ENCODE results near the gene PTPRG.

PTPRG gene

GRCh38 chr3:61649381-61650170 lies 88.2 kb downstream of the PTPRG start:
- Histone ChIP-seq H3K4me3 (ENCODE audit: low read depth, low read length) (no peak overlapping the region), H3K4me1 (ENCODE audit: control insufficient read depth, insufficient read depth, low read length) (no peaks in the 10 kb centered on the region), H3K27me3 (ENCODE audit: control insufficient read depth, insufficient read depth, low read length) (no peaks in the 10 kb centered on the region), H3K9me3 (ENCODE audit: control insufficient read depth, insufficient read depth, low read length) (no peaks in the 10 kb centered on the region), H3K36me3 (ENCODE audit: control insufficient read depth, insufficient read depth, low read length) (no peaks in the 10 kb centered on the region), H3K9ac (ENCODE audit: low read depth, low read length) (no peak overlapping the region)

GRCh38 chr3:61650276-61650675 lies 88.9 kb downstream of the PTPRG start:
- Histone ChIP-seq H3K4me1 (ENCODE audit: control insufficient read depth, insufficient read depth, low read length) (no peaks in the 10 kb centered on the region), H3K4me3 (ENCODE audit: low read depth, low read length) (no peak overlapping the region), H3K9me3 (ENCODE audit: control insufficient read depth, insufficient read depth, low read length) (no peaks in the 10 kb centered on the region), H3K36me3 (ENCODE audit: control insufficient read depth, insufficient read depth, low read length) (no peaks in the 10 kb centered on the region), H3K27me3 (ENCODE audit: control insufficient read depth, insufficient read depth, low read length) (no peaks in the 10 kb centered on the region), H3K9ac (ENCODE audit: low read depth, low read length) (no peak overlapping the region)

- Histone ChIP-seq H3K36me3 (ENCODE audit: control insufficient read depth, insufficient read depth, low read length) (no peaks in the 10 kb centered on the region), H3K4me3 (ENCODE audit: low read depth, low read length) (no peak overlapping the region), H3K4me1 (ENCODE audit: control insufficient read depth, insufficient read depth, low read length) (no peaks in the 10 kb centered on the region), H3K9me3 (ENCODE audit: control insufficient read depth, insufficient read depth, low read length) (no peaks in the 10 kb centered on the region), H3K27me3 (ENCODE audit: control insufficient read depth, insufficient read depth, low read length) (no peaks in the 10 kb centered on the region), H3K9ac (ENCODE audit: low read depth, low read length) (no peak overlapping the region)
These were observed 89.5 kb downstream of the PTPRG start for GRCh38 chr3:61650719-61651410.

GRCh38 chr3:61657689-61658088 lies 96.3 kb downstream of the PTPRG start:
- Histone ChIP-seq H3K4me1 (ENCODE audit: control insufficient read depth, insufficient read depth, low read length) (peaks cover 10% of the 10 kb centered on the region), H3K27me3 (ENCODE audit: control insufficient read depth, insufficient read depth, low read length) (no peaks in the 10 kb centered on the region), H3K36me3 (ENCODE audit: control insufficient read depth, insufficient read depth, low read length) (no peaks in the 10 kb centered on the region), H3K9me3 (ENCODE audit: control insufficient read depth, insufficient read depth, low read length) (no peaks in the 10 kb centered on the region), H3K4me3 (ENCODE audit: low read depth, low read length) (no peak overlapping the region), H3K9ac (ENCODE audit: low read depth, low read length) (no peak overlapping the region)

GRCh38 chr3:61662861-61663260 lies 101.5 kb downstream of the PTPRG start:
- no peak overlapping the region for H3K4me3 ChIP-seq (ENCODE audit: low read depth, low read length)
- H3K36me3 ChIP-seq (ENCODE audit: control insufficient read depth, insufficient read depth, low read length): no peaks in the 10 kb centered on the region
- no peaks in the 10 kb centered on the region for H3K9me3 ChIP-seq (ENCODE audit: control insufficient read depth, insufficient read depth, low read length)
- H3K9ac ChIP-seq (ENCODE audit: low read depth, low read length): no peak overlapping the region
- H3K27me3 ChIP-seq (ENCODE audit: control insufficient read depth, insufficient read depth, low read length): no peaks in the 10 kb centered on the region
- peaks cover 6% of the 10 kb centered on the region for H3K4me1 ChIP-seq (ENCODE audit: control insufficient read depth, insufficient read depth, low read length)

- no peaks in the 10 kb centered on the region for H3K9me3 ChIP-seq (ENCODE audit: control insufficient read depth, insufficient read depth, low read length)
- no peaks in the 10 kb centered on the region for H3K36me3 ChIP-seq (ENCODE audit: control insufficient read depth, insufficient read depth, low read length)
- H3K4me1 ChIP-seq (ENCODE audit: control insufficient read depth, insufficient read depth, low read length): peaks cover 7% of the 10 kb centered on the region
- no peak overlapping the region for H3K9ac ChIP-seq (ENCODE audit: low read depth, low read length)
- no peaks in the 10 kb centered on the region for H3K27me3 ChIP-seq (ENCODE audit: control insufficient read depth, insufficient read depth, low read length)
- no peak overlapping the region for H3K4me3 ChIP-seq (ENCODE audit: low read depth, low read length)
These were observed 102.2 kb downstream of the PTPRG start for GRCh38 chr3:61663356-61664104.

DNA sequence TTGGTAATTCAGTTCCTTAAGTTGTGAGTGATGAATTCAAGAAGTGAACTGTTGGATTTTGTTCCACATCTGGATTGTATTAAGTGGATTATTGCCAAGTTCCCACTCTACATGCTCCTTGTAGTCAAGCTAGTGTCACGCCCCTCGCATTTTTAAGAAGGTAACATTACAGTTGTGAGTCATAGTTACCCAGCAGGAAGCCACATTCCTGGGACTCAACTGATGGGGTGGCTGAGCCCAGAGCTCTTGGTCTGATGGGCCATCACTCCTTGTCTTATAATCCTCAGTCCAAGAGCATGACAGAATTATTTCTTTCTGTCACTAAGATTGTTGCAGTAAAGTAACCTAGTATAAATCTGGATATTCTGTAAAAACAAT lies 102.7 kb downstream of the PTPRG start:
- H3K4me1 ChIP-seq (ENCODE audit: control insufficient read depth, insufficient read depth, low read length): peaks cover 7% of the 10 kb centered on the region
- H3K36me3 ChIP-seq (ENCODE audit: control insufficient read depth, insufficient read depth, low read length): no peaks in the 10 kb centered on the region
- H3K4me3 ChIP-seq (ENCODE audit: low read depth, low read length): no peak overlapping the region
- no peaks in the 10 kb centered on the region for H3K9me3 ChIP-seq (ENCODE audit: control insufficient read depth, insufficient read depth, low read length)
- H3K9ac ChIP-seq (ENCODE audit: low read depth, low read length): no peak overlapping the region
- H3K27me3 ChIP-seq (ENCODE audit: control insufficient read depth, insufficient read depth, low read length): no peaks in the 10 kb centered on the region

DNA sequence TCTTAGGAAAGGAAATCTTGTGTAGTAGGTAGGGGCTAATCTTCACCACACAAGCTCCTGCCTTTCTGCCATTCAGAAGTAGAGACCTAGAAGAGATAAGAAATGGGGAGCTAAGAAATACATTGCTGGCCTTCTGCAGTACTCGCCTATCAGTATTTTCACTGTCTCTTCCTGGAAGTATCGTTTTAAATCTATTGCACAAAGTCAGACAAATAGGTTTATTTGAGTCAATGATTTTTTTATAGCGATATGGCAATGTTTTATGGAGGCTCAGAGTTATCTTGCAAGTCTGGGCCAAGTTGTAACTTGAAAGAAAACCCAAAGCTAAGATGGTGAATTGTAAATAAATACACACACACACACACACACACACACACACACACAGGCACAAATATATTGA lies 103.8 kb downstream of the PTPRG start:
- Histone ChIP-seq H3K9me3 (ENCODE audit: control insufficient read depth, insufficient read depth, low read length) (no peaks in the 10 kb centered on the region), H3K4me3 (ENCODE audit: low read depth, low read length) (no peak overlapping the region), H3K4me1 (ENCODE audit: control insufficient read depth, insufficient read depth, low read length) (peaks cover 16% of the 10 kb centered on the region), H3K9ac (ENCODE audit: low read depth, low read length) (no peak overlapping the region), H3K36me3 (ENCODE audit: control insufficient read depth, insufficient read depth, low read length) (no peaks in the 10 kb centered on the region), H3K27me3 (ENCODE audit: control insufficient read depth, insufficient read depth, low read length) (no peaks in the 10 kb centered on the region)

GRCh38 chr3:61665987-61666386 lies 104.6 kb downstream of the PTPRG start:
- Histone ChIP-seq H3K36me3 (ENCODE audit: control insufficient read depth, insufficient read depth, low read length) (no peaks in the 10 kb centered on the region), H3K4me3 (ENCODE audit: low read depth, low read length) (no peak overlapping the region), H3K27me3 (ENCODE audit: control insufficient read depth, insufficient read depth, low read length) (no peaks in the 10 kb centered on the region), H3K4me1 (ENCODE audit: control insufficient read depth, insufficient read depth, low read length) (peaks cover 20% of the 10 kb centered on the region), H3K9me3 (ENCODE audit: control insufficient read depth, insufficient read depth, low read length) (no peaks in the 10 kb centered on the region), H3K9ac (ENCODE audit: low read depth, low read length) (no peak overlapping the region)

GRCh38 chr3:61666615-61667330 lies 105.4 kb downstream of the PTPRG start:
- no peaks in the 10 kb centered on the region for H3K9me3 ChIP-seq (ENCODE audit: control insufficient read depth, insufficient read depth, low read length)
- no peaks in the 10 kb centered on the region for H3K27me3 ChIP-seq (ENCODE audit: control insufficient read depth, insufficient read depth, low read length)
- no peak overlapping the region for H3K4me3 ChIP-seq (ENCODE audit: low read depth, low read length)
- H3K36me3 ChIP-seq (ENCODE audit: control insufficient read depth, insufficient read depth, low read length): no peaks in the 10 kb centered on the region
- H3K4me1 ChIP-seq (ENCODE audit: control insufficient read depth, insufficient read depth, low read length): peaks cover 20% of the 10 kb centered on the region
- no peak overlapping the region for H3K9ac ChIP-seq (ENCODE audit: low read depth, low read length)

- H3K4me1 ChIP-seq (ENCODE audit: control insufficient read depth, insufficient read depth, low read length): peaks cover 20% of the 10 kb centered on the region
These were observed 106.0 kb downstream of the PTPRG start for GRCh38 chr3:61667383-61667782.

More at GRCh38 chr3:61667383-61667782, 106.0 kb downstream of the PTPRG start:
- no peak overlapping the region for H3K4me3 ChIP-seq (ENCODE audit: low read depth, low read length)
- no peaks in the 10 kb centered on the region for H3K36me3 ChIP-seq (ENCODE audit: control insufficient read depth, insufficient read depth, low read length)
- no peak overlapping the region for H3K9ac ChIP-seq (ENCODE audit: low read depth, low read length)
- H3K9me3 ChIP-seq (ENCODE audit: control insufficient read depth, insufficient read depth, low read length): no peaks in the 10 kb centered on the region
- H3K27me3 ChIP-seq (ENCODE audit: control insufficient read depth, insufficient read depth, low read length): no peaks in the 10 kb centered on the region
